ENCODE results near the gene LDB3. TPM values are rescaled to one million over a fixed set of nuclear protein-coding genes. Genes with fewer than 3 reads are reported as not detected.

The LDB3 gene, protein sequence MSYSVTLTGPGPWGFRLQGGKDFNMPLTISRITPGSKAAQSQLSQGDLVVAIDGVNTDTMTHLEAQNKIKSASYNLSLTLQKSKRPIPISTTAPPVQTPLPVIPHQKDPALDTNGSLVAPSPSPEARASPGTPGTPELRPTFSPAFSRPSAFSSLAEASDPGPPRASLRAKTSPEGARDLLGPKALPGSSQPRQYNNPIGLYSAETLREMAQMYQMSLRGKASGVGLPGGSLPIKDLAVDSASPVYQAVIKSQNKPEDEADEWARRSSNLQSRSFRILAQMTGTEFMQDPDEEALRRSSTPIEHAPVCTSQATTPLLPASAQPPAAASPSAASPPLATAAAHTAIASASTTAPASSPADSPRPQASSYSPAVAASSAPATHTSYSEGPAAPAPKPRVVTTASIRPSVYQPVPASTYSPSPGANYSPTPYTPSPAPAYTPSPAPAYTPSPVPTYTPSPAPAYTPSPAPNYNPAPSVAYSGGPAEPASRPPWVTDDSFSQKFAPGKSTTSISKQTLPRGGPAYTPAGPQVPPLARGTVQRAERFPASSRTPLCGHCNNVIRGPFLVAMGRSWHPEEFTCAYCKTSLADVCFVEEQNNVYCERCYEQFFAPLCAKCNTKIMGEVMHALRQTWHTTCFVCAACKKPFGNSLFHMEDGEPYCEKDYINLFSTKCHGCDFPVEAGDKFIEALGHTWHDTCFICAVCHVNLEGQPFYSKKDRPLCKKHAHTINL
- 0.12 to 0.29 TPM (median 0.18 TPM) in 5 replicates for total RNA-seq (2022; extraction: Qiagen RNA extraction)

DNA sequence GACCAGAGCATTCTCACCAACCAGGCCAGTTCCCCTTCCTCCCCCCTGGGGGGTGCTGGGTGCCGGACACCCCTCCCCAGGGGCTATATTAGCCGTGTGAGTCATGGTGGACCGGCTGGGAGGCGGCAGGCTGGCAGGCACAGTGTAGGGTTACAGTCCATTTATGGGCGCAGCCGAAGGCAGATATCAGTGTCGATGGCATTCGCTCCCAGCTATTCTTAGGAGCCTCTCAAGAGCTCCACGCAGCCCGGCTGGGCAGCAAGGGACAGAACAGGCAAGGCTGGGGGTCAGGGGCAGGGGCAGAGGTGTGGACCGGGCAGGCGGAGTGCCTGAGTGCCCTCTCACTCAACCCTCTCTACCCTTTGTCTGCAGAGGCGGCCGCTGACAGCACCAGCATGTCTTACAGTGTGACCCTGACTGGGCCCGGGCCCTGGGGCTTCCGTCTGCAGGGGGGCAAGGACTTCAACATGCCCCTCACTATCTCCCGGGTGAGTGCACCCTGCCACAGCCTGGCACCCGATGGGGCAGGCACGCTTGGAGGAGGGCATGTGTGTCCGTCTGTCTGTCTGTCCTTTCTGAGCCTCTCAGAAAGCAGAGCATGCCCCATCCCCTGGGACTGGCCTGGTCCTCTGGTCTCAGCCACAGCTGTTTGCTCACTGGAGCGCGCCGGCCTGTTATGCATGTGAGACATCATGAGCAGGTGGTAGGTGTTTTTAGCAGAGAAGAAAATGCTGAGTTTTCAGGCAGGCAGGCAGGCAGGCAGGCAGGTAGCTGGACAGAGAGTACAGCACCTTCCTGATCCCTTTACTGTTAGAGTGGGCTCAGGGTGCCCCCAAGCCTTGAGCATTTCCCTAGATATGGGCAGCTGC is at the start of gene LDB3:
Gene LDB3, plus strand, starts transcription at position 215 of the 869 bp plus-strand sequence. Its CDS starts 181 bp downstream, at position 396.

DNA sequence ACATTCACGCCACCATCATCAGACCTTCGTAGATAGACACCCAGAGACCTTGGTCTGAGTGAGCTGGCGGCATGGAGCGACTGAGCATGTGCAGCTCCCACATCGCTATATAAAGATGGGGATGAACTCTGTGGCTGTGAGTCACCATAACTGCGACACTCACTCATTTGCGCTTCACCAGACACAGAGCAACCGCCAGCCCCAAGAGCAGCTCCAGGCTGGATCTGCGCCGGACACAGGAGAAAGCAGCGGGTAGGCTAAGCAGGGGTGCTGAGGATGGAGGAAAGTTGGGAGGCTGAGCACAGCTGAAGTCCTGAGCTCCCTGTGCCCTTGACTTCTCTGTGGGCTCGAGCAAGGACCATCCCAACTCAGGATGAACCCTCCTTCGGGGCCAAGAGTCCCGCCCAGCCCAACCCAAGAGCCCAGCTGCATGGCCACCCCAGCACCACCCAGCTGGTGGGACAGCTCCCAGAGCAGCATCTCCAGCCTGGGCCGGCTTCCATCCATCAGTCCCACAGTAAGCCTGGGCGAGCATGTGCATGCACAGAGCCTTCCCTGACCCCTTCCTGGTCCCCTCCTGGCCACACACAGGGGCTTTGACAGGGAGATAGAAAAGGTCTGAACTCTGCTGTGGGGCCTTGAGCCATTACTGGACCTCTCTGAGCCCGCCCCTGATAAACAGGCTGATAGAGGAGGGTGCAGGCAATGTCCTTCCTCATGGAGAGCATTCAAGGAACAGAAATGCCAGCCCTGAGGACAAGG is 13.7 kb upstream of the LDB3 start, which contains the start of gene OPN4:
Gene OPN4, plus strand, starts transcription at position 137 of the 762 bp plus-strand sequence. Its CDS starts 237 bp downstream, at position 374.

DNA sequence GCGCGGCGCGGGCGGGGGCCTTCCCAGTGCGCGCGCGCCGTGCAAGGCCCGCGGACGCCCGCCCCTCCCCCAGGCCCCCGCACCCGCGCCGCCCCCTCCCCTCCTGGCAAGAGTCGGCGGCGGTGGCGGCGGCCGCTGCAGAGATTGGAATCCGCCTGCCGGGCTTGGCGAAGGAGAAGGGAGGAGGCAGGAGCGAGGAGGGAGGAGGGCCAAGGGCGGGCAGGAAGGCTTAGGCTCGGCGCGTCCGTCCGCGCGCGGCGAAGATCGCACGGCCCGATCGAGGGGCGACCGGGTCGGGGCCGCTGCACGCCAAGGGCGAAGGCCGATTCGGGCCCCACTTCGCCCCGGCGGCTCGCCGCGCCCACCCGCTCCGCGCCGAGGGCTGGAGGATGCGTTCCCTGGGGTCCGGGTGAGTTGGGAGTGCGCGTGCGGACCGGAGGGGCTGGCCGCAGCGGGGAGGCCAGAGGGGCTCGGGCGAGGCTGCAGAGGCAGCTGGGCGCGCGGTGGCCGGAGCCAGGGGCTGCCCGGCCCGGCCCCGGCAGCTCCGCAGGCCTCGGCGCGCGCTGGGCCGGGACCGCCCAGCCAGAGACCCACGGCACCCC is 88.3 kb downstream of the LDB3 start, which contains the start of gene BMPR1A:
Gene BMPR1A, plus strand, starts transcription at position 109 of the 602 bp plus-strand sequence. CDS start 119,400 bp downstream, outside the sequence.

Other genes with a start within 250 kb of the LDB3 start
- gene WAPL, start 146.7 kb upstream of the LDB3 start, total RNA-seq (2022; extraction: Qiagen RNA extraction), result 14.3 to 18.8 TPM (median 16.5 TPM) in 5 replicates
- 0.04 TPM in 1 of 5 replicates, not detected in the others for gene OPN4, start 14.0 kb upstream of the LDB3 start, total RNA-seq (2022; extraction: Qiagen RNA extraction)
- 18.9 to 30.9 TPM (median 29.2 TPM) in 5 replicates for gene BMPR1A, start 88.1 kb downstream of the LDB3 start, total RNA-seq (2022; extraction: Qiagen RNA extraction)